ENCODE results near the gene GPR155.

The GPR155 gene, protein sequence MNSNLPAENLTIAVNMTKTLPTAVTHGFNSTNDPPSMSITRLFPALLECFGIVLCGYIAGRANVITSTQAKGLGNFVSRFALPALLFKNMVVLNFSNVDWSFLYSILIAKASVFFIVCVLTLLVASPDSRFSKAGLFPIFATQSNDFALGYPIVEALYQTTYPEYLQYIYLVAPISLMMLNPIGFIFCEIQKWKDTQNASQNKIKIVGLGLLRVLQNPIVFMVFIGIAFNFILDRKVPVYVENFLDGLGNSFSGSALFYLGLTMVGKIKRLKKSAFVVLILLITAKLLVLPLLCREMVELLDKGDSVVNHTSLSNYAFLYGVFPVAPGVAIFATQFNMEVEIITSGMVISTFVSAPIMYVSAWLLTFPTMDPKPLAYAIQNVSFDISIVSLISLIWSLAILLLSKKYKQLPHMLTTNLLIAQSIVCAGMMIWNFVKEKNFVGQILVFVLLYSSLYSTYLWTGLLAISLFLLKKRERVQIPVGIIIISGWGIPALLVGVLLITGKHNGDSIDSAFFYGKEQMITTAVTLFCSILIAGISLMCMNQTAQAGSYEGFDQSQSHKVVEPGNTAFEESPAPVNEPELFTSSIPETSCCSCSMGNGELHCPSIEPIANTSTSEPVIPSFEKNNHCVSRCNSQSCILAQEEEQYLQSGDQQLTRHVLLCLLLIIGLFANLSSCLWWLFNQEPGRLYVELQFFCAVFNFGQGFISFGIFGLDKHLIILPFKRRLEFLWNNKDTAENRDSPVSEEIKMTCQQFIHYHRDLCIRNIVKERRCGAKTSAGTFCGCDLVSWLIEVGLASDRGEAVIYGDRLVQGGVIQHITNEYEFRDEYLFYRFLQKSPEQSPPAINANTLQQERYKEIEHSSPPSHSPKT

GRCh38 chr2:174486563-174487107, at the start of gene GPR155:
GPR155 (minus strand) TSS chr2:174487029; CDS start chr2:174481956, 5,073 bp downstream.
- DNase-seq (ENCODE audit: low read depth in 3 of 3), result peak in 2 of 3 donors; percentile 19 to 39

DNA sequence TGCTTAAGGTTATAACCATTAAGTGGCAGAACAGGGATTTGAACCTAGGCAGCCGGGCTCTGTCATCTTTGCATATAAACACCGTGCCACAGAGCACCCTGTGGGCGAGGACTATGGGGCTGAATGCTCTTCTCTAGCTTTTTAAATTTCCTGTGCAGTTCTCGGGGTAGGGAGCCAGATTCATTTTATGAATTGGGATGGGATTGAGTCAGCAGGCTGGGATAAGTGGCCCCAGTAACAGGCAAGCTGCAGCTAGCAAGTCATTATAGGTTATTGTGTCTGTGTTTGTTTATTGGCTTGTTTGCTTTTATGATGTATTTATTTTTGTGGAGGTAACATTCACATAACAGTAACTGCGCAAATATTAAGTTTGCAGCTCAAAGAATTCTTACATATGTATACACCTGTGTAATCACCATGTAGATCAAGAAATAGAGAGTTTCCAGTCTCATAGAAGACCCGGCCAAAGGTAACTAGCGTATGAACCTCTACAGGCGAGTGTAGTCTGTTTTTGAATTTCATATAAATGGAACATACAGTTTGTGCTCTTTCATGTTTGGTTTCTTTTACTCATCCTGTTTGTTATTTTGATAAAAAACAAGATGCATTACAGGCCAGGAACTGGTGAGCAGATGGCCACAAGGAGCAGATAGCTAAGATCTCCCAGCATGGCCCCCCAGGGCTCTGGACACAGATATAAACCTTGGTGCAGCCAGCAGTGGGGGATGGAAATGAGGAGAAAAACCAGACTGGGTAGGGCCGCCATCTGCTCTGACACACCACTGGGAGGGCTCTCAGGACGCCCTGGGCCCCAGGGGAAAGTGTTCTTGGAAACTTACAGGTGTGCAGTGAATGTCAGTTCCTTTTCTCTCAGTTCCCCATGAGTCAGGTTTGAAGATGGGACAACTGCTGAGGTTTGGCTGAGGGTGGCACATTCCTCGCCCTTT, 49.2 kb upstream of the GPR155 start:
- no peak for DNase-seq (ENCODE audit: low read depth in 3 of 3)

DNA sequence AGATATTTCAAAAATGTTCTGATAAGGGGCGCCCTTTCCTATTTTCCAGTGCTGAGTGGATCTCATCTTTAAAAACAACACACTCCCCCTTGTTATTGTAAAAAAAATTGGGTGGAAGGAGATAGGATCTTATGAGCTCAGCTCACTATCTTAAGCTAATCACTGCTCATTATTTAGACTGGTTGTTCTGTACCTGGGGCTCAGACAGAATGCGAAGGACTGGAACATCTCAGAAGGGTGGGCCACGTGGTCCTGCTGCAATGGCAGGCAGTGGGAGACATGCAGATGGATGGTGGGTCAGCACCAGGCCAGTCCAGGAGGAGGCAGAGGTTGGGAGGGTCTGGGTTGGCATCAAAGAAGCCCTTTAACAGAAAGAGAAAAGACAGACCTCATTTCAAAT, 48.3 kb upstream of the GPR155 start:
- DNase-seq (ENCODE audit: low read depth in 3 of 3), result no peak

GRCh38 chr2:174529916-174530315, 43.1 kb upstream of the GPR155 start:
- DNase-seq (ENCODE audit: low read depth in 3 of 3), result no peak

GRCh38 chr2:174527959-174528358, 41.1 kb upstream of the GPR155 start:
- DNase-seq (ENCODE audit: low read depth in 3 of 3), result no peak

DNA sequence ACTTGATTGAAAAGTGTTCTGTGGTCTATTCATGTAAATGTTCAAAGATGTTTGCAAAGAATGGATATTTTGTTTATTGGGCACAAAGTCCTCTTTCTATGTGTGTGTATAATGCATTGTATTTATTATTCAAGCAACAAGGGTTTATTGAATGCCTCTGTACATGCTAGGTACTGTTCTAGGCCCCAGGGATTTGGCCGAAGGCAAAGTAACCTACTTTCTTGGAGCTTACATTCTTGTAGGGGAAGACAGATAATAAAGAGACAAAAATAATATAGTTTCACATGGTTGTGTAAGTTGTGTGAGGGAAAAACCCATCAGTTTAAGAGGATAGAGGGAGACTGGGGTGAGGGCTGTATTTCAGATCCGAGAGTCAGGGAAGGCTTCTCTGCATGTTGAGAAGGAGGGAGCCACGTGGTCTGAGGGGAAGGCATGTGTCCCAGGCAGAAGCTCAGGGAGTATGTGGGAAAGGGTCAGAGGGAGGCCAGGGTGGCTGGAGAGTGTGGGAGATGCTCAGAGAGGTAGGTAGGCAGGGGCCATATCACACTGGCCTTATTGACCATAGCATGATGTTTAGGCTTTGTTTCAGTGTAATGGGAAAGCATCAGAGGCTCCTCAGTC, 40.4 kb upstream of the GPR155 start:
- no peak for DNase-seq (ENCODE audit: low read depth in 3 of 3)

- DNase-seq (ENCODE audit: low read depth in 3 of 3), result no peak
Observed at GRCh38 chr2:174524527-174524926, 37.7 kb upstream of the GPR155 start.

DNA sequence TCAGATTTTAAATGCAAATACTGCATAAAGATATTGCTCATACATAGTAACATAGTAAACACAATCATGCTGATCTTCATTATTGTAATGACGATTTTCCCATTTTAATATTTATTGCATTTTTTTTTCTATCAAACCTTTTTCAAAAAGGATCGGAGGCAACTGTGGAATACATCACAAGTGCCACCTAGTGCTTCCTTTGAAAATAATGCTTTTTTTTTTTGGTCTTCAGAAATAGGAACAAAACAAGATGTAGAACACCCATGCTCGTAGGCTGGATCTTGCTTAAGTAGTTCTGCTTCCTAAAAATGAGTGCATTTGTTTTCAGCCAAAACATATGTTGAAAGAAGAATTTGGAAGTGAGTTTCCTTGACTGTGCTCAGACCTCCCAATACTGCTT, 35.7 kb upstream of the GPR155 start:
- no peak for DNase-seq (ENCODE audit: low read depth in 3 of 3)

GRCh38 chr2:174518395-174518794, 31.6 kb upstream of the GPR155 start:
- DNase-seq (ENCODE audit: low read depth in 3 of 3), result no peak

GRCh38 chr2:174516501-174517378, 29.9 kb upstream of the GPR155 start:
- DNase-seq (ENCODE audit: low read depth in 3 of 3), result no peak

- DNase-seq (ENCODE audit: low read depth in 3 of 3), result no peak
Observed at GRCh38 chr2:174512345-174512744, 25.5 kb upstream of the GPR155 start.

DNA sequence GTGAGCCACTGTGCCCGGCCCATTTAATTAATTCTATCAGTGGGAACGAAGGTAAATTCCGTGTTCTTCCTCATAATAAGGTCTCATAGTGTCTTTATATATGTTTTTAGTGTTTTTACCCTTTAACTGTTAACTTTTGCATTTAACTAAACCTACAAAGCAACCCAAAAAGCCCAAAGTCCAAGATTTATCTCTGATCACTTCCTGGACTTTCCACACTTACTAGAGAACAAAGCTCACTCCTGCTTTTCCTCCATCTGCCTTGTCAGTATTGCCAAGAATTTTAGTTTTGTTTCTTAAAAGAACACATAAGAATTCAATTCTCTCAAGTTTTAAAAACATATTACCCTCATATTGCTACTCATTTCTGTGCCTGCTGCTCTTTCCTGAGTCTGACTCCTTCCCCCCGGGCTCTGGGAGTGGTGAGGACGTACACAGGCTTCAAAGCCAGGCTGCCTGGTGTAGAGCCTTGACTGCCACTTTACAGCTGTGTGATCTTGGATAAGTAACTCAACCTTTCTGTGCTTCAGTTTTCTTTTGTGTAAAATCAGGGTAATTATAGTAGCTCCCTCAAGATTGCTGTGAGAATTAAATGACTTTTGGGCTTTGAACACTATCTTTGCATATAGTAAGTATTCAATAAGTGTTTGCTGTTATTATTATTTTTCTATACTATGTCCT, 24.9 kb upstream of the GPR155 start:
- no peak for DNase-seq (ENCODE audit: low read depth in 3 of 3)

DNA sequence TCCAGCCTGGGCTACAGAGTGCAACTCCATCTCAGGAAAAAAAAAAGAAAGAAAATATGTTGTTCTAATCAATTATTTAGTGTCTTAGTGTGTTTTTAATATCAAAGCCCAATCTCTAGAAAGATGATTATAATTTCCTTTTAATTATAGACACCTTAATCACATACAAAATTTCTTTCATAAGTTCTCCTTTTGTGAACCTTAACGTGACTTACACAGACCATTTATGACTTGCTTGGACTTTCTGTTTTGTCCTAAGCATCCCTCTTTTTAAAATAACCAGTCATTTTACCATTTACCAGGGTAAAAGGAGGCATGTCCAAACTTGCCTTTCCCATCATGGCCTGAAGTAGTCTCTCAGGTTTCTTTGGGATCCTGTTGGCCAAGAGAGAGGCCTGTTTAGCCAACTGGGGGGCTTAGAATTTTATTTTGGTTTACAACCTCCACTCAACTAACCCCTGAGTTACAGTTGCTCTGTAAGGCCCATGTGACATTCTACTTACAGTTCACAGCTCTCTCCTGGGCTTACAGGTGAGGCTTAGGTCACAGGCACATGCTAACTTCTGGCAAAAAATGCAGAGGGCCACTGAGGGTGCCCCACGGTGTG, 23.9 kb upstream of the GPR155 start:
- no peak for DNase-seq (ENCODE audit: low read depth in 3 of 3)

DNA sequence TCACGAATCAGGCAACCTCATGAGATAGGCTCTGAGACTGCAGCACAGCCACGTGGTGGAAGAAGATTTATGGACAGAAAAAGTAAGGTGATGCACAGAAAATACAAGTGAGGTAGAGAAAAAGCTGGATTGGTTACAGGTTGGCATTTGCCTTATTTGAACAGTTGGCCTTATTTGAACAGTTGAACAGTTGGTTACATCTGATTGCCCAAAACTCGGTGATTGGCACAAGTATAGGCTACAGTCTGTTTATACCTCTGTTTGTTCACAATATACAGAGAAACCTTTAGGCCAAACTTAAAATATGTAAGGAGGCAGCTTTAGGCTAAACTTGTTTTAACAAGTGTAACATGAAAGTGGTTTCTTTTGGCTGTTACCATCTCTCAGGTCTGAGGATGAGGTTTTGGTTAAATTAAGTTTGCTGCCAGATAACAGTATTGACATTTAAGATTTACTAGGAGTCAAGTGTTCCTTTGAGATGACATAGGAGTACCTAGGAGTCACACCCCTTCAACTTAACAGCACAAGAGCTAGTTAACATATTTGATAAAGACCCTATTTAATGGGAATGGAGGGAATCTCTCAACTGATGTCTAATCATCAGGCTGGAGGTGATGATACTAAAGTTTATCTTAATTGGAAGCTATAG, 16.5 kb upstream of the GPR155 start:
- no peak for DNase-seq (ENCODE audit: low read depth in 3 of 3)

DNA sequence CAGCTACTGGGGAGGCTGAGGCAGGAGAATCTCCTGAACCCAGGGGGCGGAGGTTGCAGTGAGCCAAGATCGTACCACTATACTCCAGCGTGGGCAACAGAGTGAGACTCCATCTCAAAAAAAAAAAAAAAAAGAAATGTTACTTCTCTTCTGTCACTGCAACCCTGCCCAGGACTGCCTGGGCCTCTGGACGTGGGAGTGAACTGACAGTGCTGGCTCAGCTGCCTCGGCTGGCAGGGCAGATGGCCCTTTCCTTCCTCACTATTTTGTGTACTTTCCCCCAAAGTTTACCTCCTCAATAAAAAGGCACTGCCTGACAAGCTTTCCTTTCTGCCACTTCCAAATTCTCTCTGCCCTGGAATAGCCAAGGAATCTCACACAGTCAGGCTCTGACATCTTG, 12.5 kb upstream of the GPR155 start:
- DNase-seq (ENCODE audit: low read depth in 3 of 3), result no peak

GRCh38 chr2:174495365-174496012, 8.7 kb upstream of the GPR155 start:
- no peak for DNase-seq (ENCODE audit: low read depth in 3 of 3)

DNA sequence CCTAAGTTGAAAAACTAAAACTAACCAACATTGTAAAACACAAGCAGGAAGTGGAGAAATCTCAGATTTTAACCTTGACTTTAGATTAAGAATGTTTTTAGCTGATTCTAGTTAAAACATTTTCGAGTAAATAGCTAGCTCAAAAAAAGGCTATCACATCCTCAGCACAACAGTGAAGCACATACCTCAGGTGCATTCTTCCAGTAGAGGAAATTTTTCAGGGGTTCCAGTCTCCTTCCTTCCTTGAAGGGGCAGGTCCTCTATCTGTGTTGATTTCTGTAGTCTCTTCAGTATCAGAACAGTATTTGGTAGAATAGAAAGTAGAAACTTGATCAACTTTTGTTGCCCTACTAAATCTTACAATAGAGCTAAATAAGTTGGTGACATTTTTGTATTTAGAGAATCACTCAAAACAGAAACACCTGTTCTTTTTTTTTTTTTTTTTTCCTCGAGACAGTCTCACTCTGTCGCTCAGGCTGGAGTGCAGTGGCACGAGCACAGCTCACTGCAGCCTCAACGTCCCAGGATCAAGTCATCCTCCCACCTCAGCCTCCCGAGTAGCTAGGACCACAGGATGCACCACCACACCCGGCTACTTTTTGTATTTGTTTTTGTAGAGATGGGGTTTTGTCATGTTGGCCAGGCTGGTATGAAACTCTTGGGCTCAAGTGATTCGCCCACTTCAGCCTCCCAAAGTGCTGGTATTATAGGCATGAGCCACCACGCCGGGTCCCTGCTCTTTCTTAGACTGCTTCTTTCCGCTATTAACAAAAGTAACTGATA, 6.9 kb upstream of the GPR155 start:
- DNase-seq (ENCODE audit: low read depth in 3 of 3), result no peak

All from stimulated activated CD4-positive, alpha-beta T cell treated with anti-CD3 and anti-CD28 coated beads, TNF-alpha, amount 100 ng/mL, for 48 hours (primary cell).